ENCODE measurements around the gene VAMP8.

VAMP8 gene

DNA sequence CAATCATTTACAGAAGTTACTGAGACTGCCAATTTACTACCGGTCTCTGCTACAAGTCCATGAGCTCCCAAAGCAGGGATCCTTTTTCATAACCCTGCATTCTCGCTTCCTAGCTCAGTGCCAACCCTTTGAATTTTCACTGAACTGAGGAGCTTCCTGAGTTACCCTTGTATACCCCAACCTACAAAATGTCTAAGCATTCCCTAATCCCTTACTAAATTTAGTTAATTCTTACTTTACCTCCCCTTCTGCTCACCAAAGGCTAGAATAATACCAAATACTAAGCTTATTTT lies 28.8 kb upstream of the VAMP8 start:
- Histone ChIP-seq H2AFZ (ENCODE audit: low read length) (no peak overlapping the region), H3K27ac (ENCODE audit: low read depth, low read length, poor library complexity, severe bottlenecking) (no peak overlapping the region)
- TF ChIP-seq, protein P1, sequence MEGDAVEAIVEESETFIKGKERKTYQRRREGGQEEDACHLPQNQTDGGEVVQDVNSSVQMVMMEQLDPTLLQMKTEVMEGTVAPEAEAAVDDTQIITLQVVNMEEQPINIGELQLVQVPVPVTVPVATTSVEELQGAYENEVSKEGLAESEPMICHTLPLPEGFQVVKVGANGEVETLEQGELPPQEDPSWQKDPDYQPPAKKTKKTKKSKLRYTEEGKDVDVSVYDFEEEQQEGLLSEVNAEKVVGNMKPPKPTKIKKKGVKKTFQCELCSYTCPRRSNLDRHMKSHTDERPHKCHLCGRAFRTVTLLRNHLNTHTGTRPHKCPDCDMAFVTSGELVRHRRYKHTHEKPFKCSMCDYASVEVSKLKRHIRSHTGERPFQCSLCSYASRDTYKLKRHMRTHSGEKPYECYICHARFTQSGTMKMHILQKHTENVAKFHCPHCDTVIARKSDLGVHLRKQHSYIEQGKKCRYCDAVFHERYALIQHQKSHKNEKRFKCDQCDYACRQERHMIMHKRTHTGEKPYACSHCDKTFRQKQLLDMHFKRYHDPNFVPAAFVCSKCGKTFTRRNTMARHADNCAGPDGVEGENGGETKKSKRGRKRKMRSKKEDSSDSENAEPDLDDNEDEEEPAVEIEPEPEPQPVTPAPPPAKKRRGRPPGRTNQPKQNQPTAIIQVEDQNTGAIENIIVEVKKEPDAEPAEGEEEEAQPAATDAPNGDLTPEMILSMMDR (IDR thresholded peaks at IDR 0.05; ENCODE audit: low read length), result no peak
- no peak for TF ChIP-seq EZH2 (IDR thresholded peaks at IDR 0.05; ENCODE audit: borderline replicate concordance, low read length)

DNA sequence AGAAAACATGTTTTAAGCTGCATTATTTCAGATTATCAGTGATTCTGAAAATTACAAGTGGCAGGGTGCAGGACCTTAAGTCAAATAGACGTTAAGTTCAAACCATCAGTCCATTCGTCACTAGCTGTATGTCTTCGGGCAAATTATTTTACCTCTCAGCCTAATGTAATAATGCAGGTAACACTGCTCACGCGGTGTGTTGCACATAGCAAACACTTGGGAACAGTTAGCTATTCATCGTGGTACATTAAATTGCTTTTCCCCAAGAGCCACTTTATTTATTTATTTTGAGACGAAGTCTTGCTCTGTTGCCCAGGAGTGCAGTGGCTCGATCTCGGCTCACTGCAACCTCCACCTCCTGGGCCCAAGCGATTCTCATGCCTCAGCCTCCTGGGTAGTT lies 28.3 kb upstream of the VAMP8 start:
- TF ChIP-seq EZH2 (IDR thresholded peaks at IDR 0.05; ENCODE audit: borderline replicate concordance, low read length), result no peak
- TF ChIP-seq, protein P1 (IDR thresholded peaks at IDR 0.05; ENCODE audit: low read length), result no peak
- H3K36me3 ChIP-seq (ENCODE audit: insufficient read depth, low read length), result peaks cover 69% of the 10 kb centered on the region
- H3K27me3 ChIP-seq (ENCODE audit: insufficient read depth, low read length), result no peaks in the 10 kb centered on the region
- H3K9ac ChIP-seq (ENCODE audit: low read length), result no peak overlapping the region
- no peak overlapping the region for H3K4me2 ChIP-seq (ENCODE audit: low read length)
- no peaks in the 10 kb centered on the region for H4K20me1 ChIP-seq (ENCODE audit: insufficient read depth, low read length)
- no peaks in the 10 kb centered on the region for H3K9me2 ChIP-seq (ENCODE audit: low read depth, low read length)
- H3K4me1 ChIP-seq (ENCODE audit: insufficient read depth, low read length, severe bottlenecking), result no peaks in the 10 kb centered on the region
- H3K4me3 ChIP-seq (ENCODE audit: low read depth, low read length, poor library complexity, severe bottlenecking), result no peak overlapping the region
- peaks cover 18% of the 10 kb centered on the region for H3F3A ChIP-seq (ENCODE audit: insufficient read depth, low read length)
- no peaks in the 10 kb centered on the region for H3K79me2 ChIP-seq (ENCODE audit: insufficient read depth, low read length)
- no peak overlapping the region for H2AFZ ChIP-seq (ENCODE audit: low read length)
- H3K27ac ChIP-seq (ENCODE audit: low read depth, low read length, poor library complexity, severe bottlenecking), result no peak overlapping the region
- H3K9me3 ChIP-seq (ENCODE audit: low read length), result no peaks in the 10 kb centered on the region

More for the DNA sequence above, 28.8 kb upstream of the VAMP8 start:
- H3K4me2 ChIP-seq (ENCODE audit: low read length), result no peak overlapping the region
- no peaks in the 10 kb centered on the region for H4K20me1 ChIP-seq (ENCODE audit: insufficient read depth, low read length)
- H3K27me3 ChIP-seq (ENCODE audit: insufficient read depth, low read length), result no peaks in the 10 kb centered on the region
- H3F3A ChIP-seq (ENCODE audit: insufficient read depth, low read length), result peaks cover 18% of the 10 kb centered on the region
- no peaks in the 10 kb centered on the region for H3K9me2 ChIP-seq (ENCODE audit: low read depth, low read length)
- H3K79me2 ChIP-seq (ENCODE audit: insufficient read depth, low read length), result no peaks in the 10 kb centered on the region
- peaks cover 71% of the 10 kb centered on the region for H3K36me3 ChIP-seq (ENCODE audit: insufficient read depth, low read length)
- no peak overlapping the region for H3K9ac ChIP-seq (ENCODE audit: low read length)
- H3K4me3 ChIP-seq (ENCODE audit: low read depth, low read length, poor library complexity, severe bottlenecking), result no peak overlapping the region
- no peaks in the 10 kb centered on the region for H3K4me1 ChIP-seq (ENCODE audit: insufficient read depth, low read length, severe bottlenecking)
- H3K9me3 ChIP-seq (ENCODE audit: low read length), result no peaks in the 10 kb centered on the region

DNA sequence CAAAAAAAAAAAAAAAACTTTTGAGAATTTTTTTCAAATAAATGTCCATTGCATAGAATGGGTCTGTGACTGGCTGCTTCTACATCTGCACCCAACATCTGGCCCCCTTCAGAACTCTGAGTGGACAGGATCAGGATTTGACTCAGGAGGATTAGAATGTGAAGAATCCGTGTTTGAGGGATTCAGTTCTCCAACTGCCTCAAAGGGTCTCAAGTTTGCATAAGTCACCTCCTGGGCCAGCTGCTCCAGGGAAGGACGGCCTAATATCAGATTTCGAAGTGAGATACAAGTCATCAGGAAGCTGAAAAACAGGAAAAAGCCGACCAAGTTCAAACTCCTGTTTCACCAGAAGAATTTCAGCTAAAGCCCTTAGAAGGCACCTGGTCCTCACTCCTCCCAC lies 27.6 kb upstream of the VAMP8 start:
- peaks cover 18% of the 10 kb centered on the region for H3F3A ChIP-seq (ENCODE audit: insufficient read depth, low read length)
- H4K20me1 ChIP-seq (ENCODE audit: insufficient read depth, low read length), result no peaks in the 10 kb centered on the region
- no peak overlapping the region for H2AFZ ChIP-seq (ENCODE audit: low read length)
- H3K4me3 ChIP-seq (ENCODE audit: low read depth, low read length, poor library complexity, severe bottlenecking), result no peak overlapping the region
- H3K4me1 ChIP-seq (ENCODE audit: insufficient read depth, low read length, severe bottlenecking), result no peaks in the 10 kb centered on the region
- no peaks in the 10 kb centered on the region for H3K9me2 ChIP-seq (ENCODE audit: low read depth, low read length)
- no peaks in the 10 kb centered on the region for H3K27me3 ChIP-seq (ENCODE audit: insufficient read depth, low read length)
- no peaks in the 10 kb centered on the region for H3K9me3 ChIP-seq (ENCODE audit: low read length)
- H3K36me3 ChIP-seq (ENCODE audit: insufficient read depth, low read length), result peaks cover 69% of the 10 kb centered on the region
- H3K27ac ChIP-seq (ENCODE audit: low read depth, low read length, poor library complexity, severe bottlenecking), result no peak overlapping the region
- no peak overlapping the region for H3K4me2 ChIP-seq (ENCODE audit: low read length)
- TF ChIP-seq EZH2 (IDR thresholded peaks at IDR 0.05; ENCODE audit: borderline replicate concordance, low read length), result no peak
- TF ChIP-seq, protein P1 (IDR thresholded peaks at IDR 0.05; ENCODE audit: low read length), result no peak
- no peaks in the 10 kb centered on the region for H3K79me2 ChIP-seq (ENCODE audit: insufficient read depth, low read length)
- no peak overlapping the region for H3K9ac ChIP-seq (ENCODE audit: low read length)
